HG03575 (cell line): ENCODE results near the gene TMTC4.
"Not testable (repeated sequence)": the region's sequence is repeated elsewhere in the genome, so short reads cannot be mapped to it uniquely, and the experiment has no call there.

Experiments
- ATAC-seq: cut with Tn5 transposase; IDR thresholded peaks from one replicate; pipeline ENCODE4 v1.9.1; 2021; ENCODE audit not compliant: unreplicated experiment, insufficient number of reproducible peaks, low FRiP score; ENCODE audit errors: extremely low read depth

TMTC4 gene

GRCh38 chr13:100674572-100674871, at the start of gene TMTC4:
Gene TMTC4 (minus strand): TSS chr13:100674795. CDS start chr13:100670362, 4,433 bp downstream.
- peak; percentile 14 for ATAC-seq

GRCh38 chr13:100722517-100722916, 47.9 kb upstream of the TMTC4 start:
- ATAC-seq, result no peak

- no peak for ATAC-seq
These were observed 47.4 kb upstream of the TMTC4 start for GRCh38 chr13:100721885-100722512.

- ATAC-seq, result no peak
These were observed 41.0 kb upstream of the TMTC4 start for GRCh38 chr13:100715604-100716003.

- ATAC-seq, result no peak
These were observed 39.9 kb upstream of the TMTC4 start for GRCh38 chr13:100714478-100714877.

GRCh38 chr13:100710176-100710575, 35.6 kb upstream of the TMTC4 start:
- ATAC-seq, result no peak

- no peak for ATAC-seq
These were observed 33.5 kb upstream of the TMTC4 start for GRCh38 chr13:100707818-100708740.

- not testable (repeated sequence) for ATAC-seq
These were observed 23.7 kb upstream of the TMTC4 start for GRCh38 chr13:100698331-100698730.

GRCh38 chr13:100695509-100695773, 20.8 kb upstream of the TMTC4 start:
- ATAC-seq, result no peak

GRCh38 chr13:100694722-100695508, 20.3 kb upstream of the TMTC4 start:
- no peak for ATAC-seq

- no peak for ATAC-seq
These were observed 14.6 kb upstream of the TMTC4 start for GRCh38 chr13:100689191-100689590.

GRCh38 chr13:100680131-100680530, 5.5 kb upstream of the TMTC4 start:
- ATAC-seq, result no peak

GRCh38 chr13:100677128-100677527, 2.5 kb upstream of the TMTC4 start:
- ATAC-seq, result not testable (repeated sequence)

GRCh38 chr13:100675661-100676129, 1.1 kb upstream of the TMTC4 start:
- ATAC-seq, result no peak

GRCh38 chr13:100674872-100675660, 471 bp upstream of the TMTC4 start:
- ATAC-seq, result peak; percentile 87

GRCh38 chr13:100673713-100674571, 653 bp downstream of the TMTC4 start:
- ATAC-seq, result peak; percentile 27

- no peak for ATAC-seq
These were observed 1.3 kb downstream of the TMTC4 start for GRCh38 chr13:100673376-100673712.

GRCh38 chr13:100671389-100672182, 3.0 kb downstream of the TMTC4 start:
- no peak for ATAC-seq
